ENCODE data around the gene CD34.

DNA sequence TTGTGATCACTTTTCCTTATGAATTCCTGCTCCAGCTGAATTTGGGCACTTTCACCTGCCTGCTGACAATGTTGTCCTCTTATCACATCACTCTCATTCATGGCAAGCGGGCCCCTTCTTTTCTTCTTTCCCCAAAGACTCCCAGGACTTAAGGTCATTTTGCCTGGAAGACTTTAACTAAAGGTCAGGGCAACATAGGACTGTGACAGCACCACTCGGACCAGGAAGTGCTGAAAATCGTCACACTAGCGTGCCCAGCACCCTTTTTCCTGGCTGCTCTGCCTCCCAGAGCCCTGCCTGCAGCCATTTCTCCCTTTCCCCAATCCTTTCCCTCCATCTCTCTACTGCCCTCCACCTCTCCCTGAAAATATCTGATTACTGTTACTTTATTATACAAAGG, 35.4 kb downstream of the CD34 start:
- TF ChIP-seq, protein P1, sequence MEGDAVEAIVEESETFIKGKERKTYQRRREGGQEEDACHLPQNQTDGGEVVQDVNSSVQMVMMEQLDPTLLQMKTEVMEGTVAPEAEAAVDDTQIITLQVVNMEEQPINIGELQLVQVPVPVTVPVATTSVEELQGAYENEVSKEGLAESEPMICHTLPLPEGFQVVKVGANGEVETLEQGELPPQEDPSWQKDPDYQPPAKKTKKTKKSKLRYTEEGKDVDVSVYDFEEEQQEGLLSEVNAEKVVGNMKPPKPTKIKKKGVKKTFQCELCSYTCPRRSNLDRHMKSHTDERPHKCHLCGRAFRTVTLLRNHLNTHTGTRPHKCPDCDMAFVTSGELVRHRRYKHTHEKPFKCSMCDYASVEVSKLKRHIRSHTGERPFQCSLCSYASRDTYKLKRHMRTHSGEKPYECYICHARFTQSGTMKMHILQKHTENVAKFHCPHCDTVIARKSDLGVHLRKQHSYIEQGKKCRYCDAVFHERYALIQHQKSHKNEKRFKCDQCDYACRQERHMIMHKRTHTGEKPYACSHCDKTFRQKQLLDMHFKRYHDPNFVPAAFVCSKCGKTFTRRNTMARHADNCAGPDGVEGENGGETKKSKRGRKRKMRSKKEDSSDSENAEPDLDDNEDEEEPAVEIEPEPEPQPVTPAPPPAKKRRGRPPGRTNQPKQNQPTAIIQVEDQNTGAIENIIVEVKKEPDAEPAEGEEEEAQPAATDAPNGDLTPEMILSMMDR (IDR thresholded peaks at IDR 0.05), result no peak
- TF ChIP-seq POLR2A (IDR thresholded peaks at IDR 0.05), result no peak

All from right lobe of liver (tissue), 4 donors.